ENCODE results near the gene HES7. TPM values are rescaled to one million over a fixed set of nuclear protein-coding genes. Genes with fewer than 3 reads are reported as not detected.

Gene HES7
- total RNA-seq, 1 donor from 2014 or later: not detected

DNA sequence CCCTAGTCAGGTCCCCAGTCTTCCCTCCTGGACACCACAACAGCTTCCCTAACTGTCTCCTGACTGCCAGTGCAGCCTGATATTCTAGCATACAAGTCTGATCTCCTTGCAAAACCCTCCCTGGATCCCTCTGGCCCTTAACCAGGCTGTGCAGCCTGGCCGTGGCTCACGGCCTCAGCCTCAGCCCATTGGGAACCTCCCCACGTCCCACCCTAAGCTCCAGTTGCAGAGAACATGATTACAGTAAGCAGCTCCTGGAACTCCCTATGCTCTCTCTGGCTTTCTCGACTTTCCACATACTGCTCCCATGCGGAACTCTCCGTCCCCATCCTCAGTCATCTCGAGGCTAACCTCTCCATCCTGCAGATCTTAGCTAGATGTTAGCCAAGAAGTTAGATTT, 49.4 kb downstream of the HES7 start:
- DNase-seq (ENCODE audit: low spot score): no peak

DNA sequence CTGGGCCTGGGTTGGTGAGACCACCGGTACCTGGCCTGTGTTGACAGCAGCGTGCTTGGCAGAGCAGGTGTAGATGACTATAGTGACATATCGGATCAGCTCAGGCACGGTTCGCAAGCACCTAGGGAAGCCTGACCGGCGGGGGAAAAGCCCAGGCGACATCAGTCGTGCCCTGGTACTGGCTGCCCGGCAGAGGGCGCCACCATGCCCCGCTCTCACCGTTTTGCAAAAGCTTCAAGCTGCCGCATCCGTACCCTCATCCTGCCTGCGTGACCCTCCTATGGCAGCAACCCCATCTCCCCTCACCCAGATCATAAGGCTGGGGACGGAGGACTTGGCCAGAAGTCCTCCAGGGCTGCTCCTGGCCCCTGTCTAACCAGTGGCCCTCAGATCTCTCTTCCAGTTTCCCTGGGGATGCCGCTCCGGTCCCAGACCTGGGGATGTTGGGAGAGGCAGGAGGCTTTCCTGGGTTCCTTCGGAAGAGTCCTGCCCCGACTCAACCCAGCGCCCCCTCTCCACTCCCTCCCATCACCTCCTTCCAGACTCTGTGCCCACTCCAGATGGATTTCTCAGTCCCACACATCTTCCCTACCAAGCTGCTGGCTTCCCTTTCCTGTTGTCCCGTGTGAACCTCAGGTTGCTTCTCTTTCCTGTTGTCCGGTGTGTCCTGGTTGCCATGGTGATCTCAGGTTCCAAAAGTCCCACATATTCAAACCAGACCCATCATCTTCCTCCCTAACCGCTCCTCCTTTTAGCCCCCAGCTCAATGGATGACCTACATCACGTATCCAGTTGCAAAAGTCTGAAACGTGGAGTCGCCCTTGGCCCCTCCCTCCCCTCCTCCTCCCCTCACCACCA, 50.0 kb downstream of the HES7 start:
- no peak for DNase-seq (ENCODE audit: low spot score)

DNA sequence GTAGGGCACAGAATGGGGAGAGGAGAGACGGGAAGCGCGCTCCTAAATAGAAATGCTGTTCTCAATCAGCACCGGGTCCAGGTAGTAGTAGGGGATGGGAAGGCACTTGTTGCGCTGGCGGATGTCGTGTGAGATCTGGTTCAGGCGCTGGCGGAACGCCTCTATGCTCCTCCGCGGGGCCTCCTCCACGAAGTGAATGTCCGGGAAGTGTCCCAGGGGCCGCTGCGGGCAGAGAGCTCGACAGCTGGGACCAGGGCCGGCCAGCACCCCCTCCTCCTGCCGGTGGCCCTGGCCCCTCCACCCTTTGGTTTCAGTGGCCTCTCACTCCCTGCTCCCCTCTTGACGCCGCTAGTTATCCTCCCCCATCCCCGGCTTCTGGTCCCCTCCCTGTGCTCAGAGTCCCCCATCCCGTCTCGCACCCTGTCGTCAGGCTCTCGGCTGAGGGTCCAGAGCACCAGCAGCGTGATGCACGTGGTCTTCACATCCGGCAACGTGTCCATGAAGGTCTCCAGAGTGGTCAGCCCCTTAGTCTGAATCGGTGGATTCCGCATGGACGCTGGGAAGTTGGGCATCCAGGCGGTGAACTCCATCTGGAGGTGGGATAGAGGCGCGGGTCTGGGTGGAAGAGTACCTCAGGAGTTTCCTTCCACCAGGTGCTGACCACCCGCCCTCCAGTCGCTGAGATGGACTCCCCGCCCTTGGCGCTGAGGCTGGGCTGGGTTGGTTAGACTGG, 51.0 kb downstream of the HES7 start:
- no peak for DNase-seq (ENCODE audit: low spot score)

DNA sequence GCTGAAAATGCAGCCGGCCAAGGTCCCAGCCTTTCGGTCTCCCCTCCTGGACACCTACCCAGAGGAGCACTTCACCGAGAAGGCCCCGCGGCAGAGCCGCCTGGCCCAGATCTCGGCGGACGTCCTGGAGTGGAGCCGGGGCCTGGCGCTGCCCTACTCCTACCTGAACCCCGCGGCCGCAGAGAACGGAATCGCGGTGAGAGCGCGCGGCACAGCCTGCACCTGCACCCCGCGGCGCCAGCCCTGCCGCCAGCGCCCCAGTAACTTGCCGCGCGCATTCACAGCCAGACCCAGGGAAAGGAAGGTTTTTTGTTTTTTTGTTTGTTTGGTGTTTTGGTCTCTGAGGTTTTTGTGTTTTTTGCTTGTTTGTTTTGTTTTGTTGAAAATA, 51.6 kb downstream of the HES7 start:
- no peak for DNase-seq (ENCODE audit: low spot score)

DNA sequence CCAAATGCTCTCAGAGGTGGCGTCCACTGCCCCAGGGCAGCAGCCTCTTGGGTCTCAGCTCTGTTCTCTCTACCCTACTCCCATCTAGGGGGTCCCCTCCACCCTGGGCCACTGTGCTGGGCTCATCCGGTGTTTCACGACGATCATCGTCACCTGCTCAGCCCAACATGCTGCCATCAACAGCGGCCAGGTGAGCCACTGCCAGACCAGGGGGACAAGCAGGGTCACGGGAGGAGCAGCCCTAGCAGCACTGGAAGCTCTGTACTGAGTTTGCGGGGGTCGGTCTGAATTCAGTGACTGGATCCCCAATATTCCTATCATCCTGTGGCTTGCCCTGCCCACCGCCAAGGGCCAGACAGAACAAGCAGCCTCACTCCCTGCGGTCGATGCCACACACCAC, 52.4 kb downstream of the HES7 start:
- no peak for DNase-seq (ENCODE audit: low spot score)

Small RNA genes lying within 50 kb of the gene (microRNA-seq; reads per million reads assigned to microRNA genes)
- gene MIR4314 (ENCODE audit: borderline number of aligned reads) (not detected), gene MIR6883 (ENCODE audit: borderline number of aligned reads) (not detected)

Other genes with a start within 250 kb of the HES7 start
- 40.9 TPM for gene CHD3, start 235.3 kb downstream of the HES7 start, total RNA-seq
- gene RNF227, start 207.8 kb downstream of the HES7 start, total RNA-seq: 0.80 TPM
- 1.3 TPM for gene KCNAB3, start 194.2 kb downstream of the HES7 start, total RNA-seq
- 97.5 TPM for gene TRAPPC1, start 192.2 kb downstream of the HES7 start, total RNA-seq
- gene CNTROB, start 191.9 kb downstream of the HES7 start, total RNA-seq: 17.5 TPM
- not detected for gene GUCY2D, start 121.5 kb downstream of the HES7 start, total RNA-seq
- 2.9 TPM for gene ALOX15B, start 85.0 kb downstream of the HES7 start, total RNA-seq
- not detected for gene ALOX12B, start 36.4 kb downstream of the HES7 start, total RNA-seq
- gene ALOXE3, start 5.6 kb downstream of the HES7 start, total RNA-seq: not detected
- gene PER1, start 28.3 kb upstream of the HES7 start, total RNA-seq: 316 TPM
- 52.4 TPM for gene VAMP2, start 38.8 kb upstream of the HES7 start, total RNA-seq
- 16.3 TPM for gene TMEM107, start 52.3 kb upstream of the HES7 start, total RNA-seq
- gene BORCS6, start 66.1 kb upstream of the HES7 start, total RNA-seq: 5.8 TPM
- gene AURKB, start 86.5 kb upstream of the HES7 start, total RNA-seq: not detected
- 34.3 TPM for gene CTC1, start 124.0 kb upstream of the HES7 start, total RNA-seq
- gene PFAS, start 125.2 kb upstream of the HES7 start, total RNA-seq: 39.2 TPM
- gene RANGRF, start 164.6 kb upstream of the HES7 start, total RNA-seq: 20.8 TPM
- 3.9 TPM for gene SLC25A35, start 171.3 kb upstream of the HES7 start, total RNA-seq
- gene ARHGEF15, start 186.1 kb upstream of the HES7 start, total RNA-seq: 71.8 TPM
- gene ODF4, start 215.7 kb upstream of the HES7 start, total RNA-seq: not detected

All from mesenteric fat pad (tissue), 1 donor.